Endothelial cell of umbilical vein (primary cell): ENCODE measurements around the gene FJX1. TPM values are rescaled to one million over a fixed set of nuclear protein-coding genes. Genes with fewer than 3 reads are reported as not detected.

Experiments
- BruUV-seq: library from RNA; stranded (reverse); fragments of 400-500 nt; replicated peaks from 2 replicates; lab custom pipeline; 2021; lab: Mats Ljungman, UMichigan
- CTCF ChIA-PET: fragments of 300-600, 350-600 bp; sonication (Branson Sonifier 250); formaldehyde crosslinking; loops from one replicate; lab custom pipeline; 2021; ENCODE audit warnings: antibody characterized with exemption, inconsistent platforms; lab: Charles Lee
- POLR2A ChIA-PET: fragments of 300-600, 350-600 bp; sonication (Branson Sonifier 250); formaldehyde crosslinking; loops from one replicate; lab custom pipeline; 2021; ENCODE audit warnings: antibody characterized with exemption, inconsistent platforms; lab: Charles Lee
- DNase-seq: peaks from one replicate; pipeline ENCODE4 v3.0.0-alpha.2; 2011; ENCODE audit warnings: low read depth, low spot score
- FAIRE-seq: peaks from 2 replicates; lab custom pipeline; 2011; peaks lifted over from hg19 to GRCh38; lab: Jason Lieb, UNC
- H2AFZ ChIP-seq: 2 replicates; pipeline ENCODE4 v1.6.0; 2012; ENCODE audit warnings: low read depth, low read length, control low read depth, inconsistent platforms
- H3K27ac ChIP-seq: 2 replicates; pipeline ENCODE4 v1.5.1; 2011; ENCODE audit warnings: low read depth, mild to moderate bottlenecking, control low read depth, low read length, moderate library complexity; ENCODE audit not compliant: insufficient read depth
- H3K27me3 ChIP-seq, 2 experiments: 2 replicates each; pipeline versions ENCODE4 v1.6.0 to v1.6.1; 2011; ENCODE audit warnings: low read length in 2 of 2, mixed read lengths in 1 of 2; ENCODE audit not compliant: control insufficient read depth in 2 of 2, insufficient read depth in 2 of 2
- H3K36me3 ChIP-seq, 2 experiments: 2 replicates in 1 of 2; 3 replicates in 1 of 2; pipeline ENCODE4 v1.5.1; 2011; ENCODE audit warnings: low read length in 2 of 2, mild to moderate bottlenecking in 1 of 2, moderate library complexity in 1 of 2; ENCODE audit not compliant: control insufficient read depth in 2 of 2, insufficient read depth in 2 of 2; ENCODE audit errors: extremely low read depth in 1 of 2
- H3K4me1 ChIP-seq: 3 replicates; pipeline ENCODE4 v1.5.1; 2011; ENCODE audit warnings: mild to moderate bottlenecking, low read length; ENCODE audit not compliant: control insufficient read depth, insufficient read depth; ENCODE audit errors: extremely low read depth
- H3K4me2 ChIP-seq: 2 replicates; pipeline ENCODE4 v1.6.1; 2011; ENCODE audit warnings: low read length, control low read depth, mixed read lengths; ENCODE audit not compliant: insufficient read depth
- H3K4me3 ChIP-seq, 3 experiments: fragments of 200-600 bp in 1 of 3; sonication (generic), shearing (Covaris generic) in 1 of 3; replicated peaks in 1 of 3; 2 replicates each; pipeline ENCODE4 v1.5.1; 2011 to 2016; ENCODE audit warnings: control low read depth in 3 of 3, low read length in 3 of 3, mild to moderate bottlenecking in 2 of 3, inconsistent platforms in 1 of 3, low read depth in 1 of 3, moderate library complexity in 1 of 3; ENCODE audit not compliant: insufficient read depth in 1 of 3
- H3K79me2 ChIP-seq: 2 replicates; pipeline ENCODE4 v1.6.0; 2012; ENCODE audit warnings: low read length, inconsistent platforms; ENCODE audit not compliant: control insufficient read depth, insufficient read depth
- H3K9ac ChIP-seq: replicated peaks from 2 replicates; pipeline ENCODE3; 2011; ENCODE audit warnings: low read length, control low read depth; ENCODE audit not compliant: insufficient read depth; ENCODE audit errors: extremely low read depth
- H3K9me1 ChIP-seq: replicated peaks from 3 replicates; pipeline ENCODE4 v1.6.0; 2011; ENCODE audit warnings: mild to moderate bottlenecking, low read length; ENCODE audit not compliant: control insufficient read depth, insufficient read depth; ENCODE audit errors: extremely low read depth
- H3K9me3 ChIP-seq: replicated peaks from 2 replicates; pipeline ENCODE4 v1.5.1; 2012; ENCODE audit warnings: low read length, inconsistent platforms; ENCODE audit not compliant: control insufficient read depth, insufficient read depth
- H4K20me1 ChIP-seq: replicated peaks from 2 replicates; pipeline ENCODE3; 2011; ENCODE audit warnings: mild to moderate bottlenecking, low read length; ENCODE audit not compliant: control insufficient read depth, insufficient read depth; ENCODE audit errors: extremely low read depth
- EZH2 ChIP-seq: IDR thresholded peaks from 2 replicates; pipeline ENCODE4 v1.6.1; 2012; ENCODE audit warnings: borderline replicate concordance, low read depth, mild to moderate bottlenecking, moderate library complexity, low read length, inconsistent platforms; ENCODE audit not compliant: severe bottlenecking
- FOS ChIP-seq: IDR thresholded peaks from 2 replicates; pipeline ENCODE4 v1.6.1; 2011; ENCODE audit warnings: mild to moderate bottlenecking, low read length, moderate library complexity, borderline replicate concordance; ENCODE audit not compliant: insufficient read depth
- GATA2 ChIP-seq: IDR thresholded peaks from 2 replicates; pipeline ENCODE4 v1.7.0; 2011; ENCODE audit warnings: low read depth, mild to moderate bottlenecking, moderate library complexity, mixed read lengths, low read length; ENCODE audit not compliant: insufficient read length, insufficient read depth
- JUN ChIP-seq: IDR thresholded peaks from 2 replicates; pipeline ENCODE4 v1.6.1; 2011; ENCODE audit warnings: borderline replicate concordance, low read depth; ENCODE audit not compliant: insufficient read length, insufficient read depth
- MYC ChIP-seq: IDR thresholded peaks from one replicate; pipeline ENCODE4 v1.6.1; 2011; ENCODE audit warnings: mild to moderate bottlenecking, low read depth, low read length
- POLR2A ChIP-seq: IDR thresholded peaks from 2 replicates; pipeline ENCODE4 v1.6.1; 2012; ENCODE audit warnings: low read depth, mild to moderate bottlenecking, control low read depth, low read length
- dilution Hi-C: fragments of 300-500 bp; cut with MboI; formaldehyde crosslinking; loops from one replicate; pipeline ENCODE4 v1.15.0; 2019; ENCODE audit warnings: low sequenced_read_pairs; ENCODE audit not compliant: extremely low pct_ligation_motif_present
- intact Hi-C: fragments of 100-400 bp; cut with micrococcal nuclease; formaldehyde crosslinking; loops from one replicate; pipeline ENCODE4 v1.10.0; 2022
- polyA plus RNA-seq, 4 experiments: library from polyadenylated mRNA; depleted of rRNA in 3 of 4; stranded (reverse) in 3 of 4; unstranded in 1 of 4; fragments of >200 nt; gene quantifications; 2 replicates each; pipeline versions ENCODE4 v1.2.1 to v1.2.3, GENCODE V29; 2011 to 2012; ENCODE audit warnings: missing spikeins in 1 of 4
- total RNA-seq: library from RNA; stranded (reverse); gene quantifications from 2 replicates; pipeline ENCODE4 v1.2.3, GENCODE V29; 2021

Gene FJX1
- total and polyA plus RNA-seq, 2 donors (not counting 3 experiments of a cell fraction or from before 2014, with no cell fraction given) = 9.2 to 26.6 TPM

GRCh38 chr11:35618497-35619115 lies 346 bp downstream of the FJX1 start:
- TF ChIP-seq FOS = no peak
- TF ChIP-seq EZH2 = no peak
- TF ChIP-seq JUN = no peak
- TF ChIP-seq MYC = no peak
- TF ChIP-seq GATA2 = no peak
- peak; percentile 4 for TF ChIP-seq POLR2A
- Histone ChIP-seq H3K9me3 (no peaks in the 10 kb centered on the region), H3K9ac (peak overlapping the region; percentile 96), H3K4me3 (peak overlapping the region; percentile 21 to 75 (median 62)), H2AFZ (peak overlapping the region; percentile 19), H4K20me1 (no peaks in the 10 kb centered on the region), H3K4me1 (peaks cover 39% of the 10 kb centered on the region), H3K27ac (peak overlapping the region; percentile 92), H3K36me3 (no peaks in the 10 kb centered on the region), H3K4me2 (peak overlapping the region; percentile 86), H3K9me1 (no peaks in the 10 kb centered on the region), H3K27me3 (peaks cover 3 to 18% of the 10 kb centered on the region in 2 experiments), H3K79me2 (peaks cover 21% of the 10 kb centered on the region)
- no peak for DNase-seq
- intact Hi-C loops (loop anchor here (1.0 to 5.0 kb wide), 6 partner anchors 44 to 859 kb away; partner anchors contain the start of gene TRIM44), dilution Hi-C loops (loop anchor here (25.0 kb wide), 1 partner anchor 644 kb away; no protein-coding TSS in a partner anchor)
- POLR2A ChIA-PET = interaction anchor here (1.1 kb wide), 1 partner anchor 44 kb away, joined by 3 read pairs; the partner anchor contains the start of gene TRIM44
- CTCF ChIA-PET = interaction anchor here (0.7 to 4.8 kb wide), 14 partner anchors 43 to 648 kb away, joined by 3 to 152 read pairs (median 6); no protein-coding TSS in a partner anchor
- FAIRE-seq = no peak
- BruUV-seq = no TSS peak
